DND-41 (cell line): Measurements from ENCODE around the gene NFE2.
A peak's percentile ranks its signal among the peaks of the same experiment; 100 is the strongest.

ENCODE experiments used
- ATAC-seq: fragments of 200-7000 bp; cut with Tn5 transposase; 3 replicates; pipeline ENCODE4 v1.9.1; 2021; ENCODE audit warnings: low read depth; ENCODE audit not compliant: insufficient read depth
- DNase-seq: peaks from one replicate; pipeline ENCODE4 v3.0.0-alpha.2; 2020
- H2AFZ ChIP-seq: 2 replicates; pipeline ENCODE4 v1.6.0; 2012; ENCODE audit warnings: low read depth, low read length
- H3K27ac ChIP-seq: 2 replicates; pipeline ENCODE4 v1.5.1; 2012; ENCODE audit warnings: low read length, inconsistent platforms
- H3K27me3 ChIP-seq: fragments of 200-600 bp; sonication (generic); 2 replicates; pipeline ENCODE4 v1.6.0; 2012; ENCODE audit warnings: low read length, mild to moderate bottlenecking, inconsistent platforms; ENCODE audit not compliant: insufficient read depth, poor library complexity
- H3K36me3 ChIP-seq: 2 replicates; pipeline ENCODE4 v1.5.1; 2012; ENCODE audit warnings: low read length, inconsistent platforms; ENCODE audit not compliant: insufficient read depth
- H3K4me1 ChIP-seq: 2 replicates; pipeline ENCODE4 v1.5.1; 2012; ENCODE audit warnings: mild to moderate bottlenecking, low read length; ENCODE audit not compliant: insufficient read depth
- H3K4me2 ChIP-seq: 2 replicates; pipeline ENCODE4 v1.6.0; 2012; ENCODE audit warnings: mild to moderate bottlenecking, moderate library complexity, low read length, inconsistent platforms; ENCODE audit not compliant: insufficient read depth
- H3K4me3 ChIP-seq, 2 experiments: fragments of 200-600 bp in 1 of 2; shearing (Covaris generic) in 1 of 2; 2 replicates each; pipeline ENCODE4 v1.5.1; 2012 to 2016; ENCODE audit warnings: inconsistent platforms in 2 of 2, low read length in 2 of 2, mild to moderate bottlenecking in 2 of 2, low read depth in 1 of 2, moderate library complexity in 1 of 2
- H3K79me2 ChIP-seq: 2 replicates; pipeline ENCODE4 v1.6.0; 2012; ENCODE audit warnings: low read length, inconsistent platforms; ENCODE audit not compliant: insufficient read depth
- H3K9ac ChIP-seq: 2 replicates; pipeline ENCODE4 v1.6.0; 2012; ENCODE audit warnings: low read depth, mild to moderate bottlenecking, inconsistent platforms, low read length, moderate library complexity
- H3K9me3 ChIP-seq: 2 replicates; pipeline ENCODE4 v1.5.1; 2012; ENCODE audit warnings: low read length, moderate library complexity, mild to moderate bottlenecking, inconsistent platforms; ENCODE audit not compliant: insufficient read depth, severe bottlenecking
- H4K20me1 ChIP-seq: 2 replicates; pipeline ENCODE4 v1.6.0; 2012; ENCODE audit warnings: low read length; ENCODE audit not compliant: insufficient read depth
- EZH2 ChIP-seq: IDR thresholded peaks from 3 replicates; pipeline ENCODE4 v1.6.1; 2012; ENCODE audit warnings: borderline replicate concordance, low read depth, mild to moderate bottlenecking, moderate library complexity, low read length, inconsistent platforms; ENCODE audit not compliant: severe bottlenecking
- TF ChIP-seq, protein P1 (sequence below): IDR thresholded peaks from 2 replicates; pipeline ENCODE4 v1.5.1; 2012; ENCODE audit warnings: borderline replicate concordance, low read length, moderate library complexity, mild to moderate bottlenecking; ENCODE audit not compliant: poor library complexity, severe bottlenecking; ENCODE audit errors: extremely low read depth

The NFE2 gene

GRCh38 chr12:54279632-54280467 lies 21.0 kb downstream of the NFE2 start, which contains the start of gene CBX5:
CBX5 (minus strand) TSS chr12:54280122; CDS start chr12:54257650, 22,472 bp downstream.
- peaks cover 58% of the 10 kb centered on the region for H3K4me1 ChIP-seq
- DNase-seq (peak; percentile 99), ATAC-seq (peak; percentile 80)
- H3K36me3 ChIP-seq = peaks cover 76% of the 10 kb centered on the region
- H3K79me2 ChIP-seq = peaks cover 88% of the 10 kb centered on the region
- no peak for TF ChIP-seq EZH2
- TF ChIP-seq, protein P1, sequence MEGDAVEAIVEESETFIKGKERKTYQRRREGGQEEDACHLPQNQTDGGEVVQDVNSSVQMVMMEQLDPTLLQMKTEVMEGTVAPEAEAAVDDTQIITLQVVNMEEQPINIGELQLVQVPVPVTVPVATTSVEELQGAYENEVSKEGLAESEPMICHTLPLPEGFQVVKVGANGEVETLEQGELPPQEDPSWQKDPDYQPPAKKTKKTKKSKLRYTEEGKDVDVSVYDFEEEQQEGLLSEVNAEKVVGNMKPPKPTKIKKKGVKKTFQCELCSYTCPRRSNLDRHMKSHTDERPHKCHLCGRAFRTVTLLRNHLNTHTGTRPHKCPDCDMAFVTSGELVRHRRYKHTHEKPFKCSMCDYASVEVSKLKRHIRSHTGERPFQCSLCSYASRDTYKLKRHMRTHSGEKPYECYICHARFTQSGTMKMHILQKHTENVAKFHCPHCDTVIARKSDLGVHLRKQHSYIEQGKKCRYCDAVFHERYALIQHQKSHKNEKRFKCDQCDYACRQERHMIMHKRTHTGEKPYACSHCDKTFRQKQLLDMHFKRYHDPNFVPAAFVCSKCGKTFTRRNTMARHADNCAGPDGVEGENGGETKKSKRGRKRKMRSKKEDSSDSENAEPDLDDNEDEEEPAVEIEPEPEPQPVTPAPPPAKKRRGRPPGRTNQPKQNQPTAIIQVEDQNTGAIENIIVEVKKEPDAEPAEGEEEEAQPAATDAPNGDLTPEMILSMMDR = no peak
- H3K27me3 ChIP-seq = no peaks in the 10 kb centered on the region
- H3K27ac ChIP-seq = peak within 1 kb of the TSS; percentile 92
- H3K4me2 ChIP-seq = peak within 1 kb of the TSS; percentile 64
- H3K4me3 ChIP-seq = peak within 1 kb of the TSS; percentile 75 to 86
- H4K20me1 ChIP-seq = peaks cover 48% of the 10 kb centered on the region
- no peaks in the 10 kb centered on the region for H3K9me3 ChIP-seq
- peak within 1 kb of the TSS; percentile 94 for H3K9ac ChIP-seq
- H2AFZ ChIP-seq = peak within 1 kb of the TSS; percentile 80

- Histone ChIP-seq H3K9me3 (no peaks in the 10 kb centered on the region), H4K20me1 (peaks cover 46% of the 10 kb centered on the region), H3K36me3 (peaks cover 75% of the 10 kb centered on the region), H2AFZ (peak overlapping the region; percentile 67), H3K27me3 (no peaks in the 10 kb centered on the region), H3K4me1 (peaks cover 56% of the 10 kb centered on the region), H3K79me2 (peaks cover 91% of the 10 kb centered on the region), H3K4me2 (peak overlapping the region; percentile 61), H3K9ac (peak overlapping the region; percentile 94), H3K27ac (peak overlapping the region; percentile 92), H3K4me3 (peak overlapping the region; percentile 75 to 86)
- TF ChIP-seq EZH2 = no peak
- TF ChIP-seq, protein P1 = no peak
- no peak; the same call in 2 of the 3 replicates for ATAC-seq
- no peak for DNase-seq
Measured at GRCh38 chr12:54279227-54279631, 21.6 kb downstream of the NFE2 start.

DNA sequence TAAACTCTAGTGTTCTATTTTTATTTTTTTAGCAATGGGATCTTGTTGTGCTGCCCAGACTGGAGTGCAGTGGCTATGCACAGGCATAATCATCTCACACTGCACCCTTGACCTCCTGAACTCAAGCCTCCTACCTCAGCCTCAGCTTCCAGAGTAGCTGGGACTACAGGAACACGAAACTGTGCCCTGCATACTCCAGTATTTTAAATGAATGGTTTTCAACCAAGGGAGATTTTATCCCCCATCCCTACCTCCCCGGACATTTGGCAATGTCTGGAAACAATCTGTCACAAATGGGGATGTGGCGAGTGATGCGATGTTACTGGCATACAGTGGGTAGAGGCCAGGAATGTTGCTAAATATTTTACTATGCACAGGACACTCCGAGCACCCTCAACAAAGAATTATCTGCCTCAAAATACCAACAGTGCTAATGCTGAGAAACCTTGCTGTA lies 23.0 kb downstream of the NFE2 start:
- Histone ChIP-seq H3K27ac (peak overlapping the region; percentile 92), H2AFZ (no peak overlapping the region), H3K27me3 (no peaks in the 10 kb centered on the region), H3K9ac (peak overlapping the region; percentile 94), H3K9me3 (no peaks in the 10 kb centered on the region), H3K36me3 (peaks cover 75% of the 10 kb centered on the region), H3K4me2 (peak overlapping the region; percentile 61), H3K79me2 (peaks cover 91% of the 10 kb centered on the region), H3K4me3 (peak overlapping the region; percentile 75 to 86; a peak in 3 of 4 replicates), H3K4me1 (peaks cover 42% of the 10 kb centered on the region), H4K20me1 (peaks cover 32% of the 10 kb centered on the region)
- ATAC-seq = no peak
- TF ChIP-seq, protein P1 = no peak
- no peak for TF ChIP-seq EZH2
- DNase-seq = no peak
